NCI-H82 treated with DMSO at 0.1 percent for 48 hours (cell line): Measurements from ENCODE around the gene CUL3.
"Not testable (repeated sequence)": the region's sequence is repeated elsewhere in the genome, so short reads cannot be mapped to it uniquely, and the experiment has no call there.

Experiments
- DNase-seq: peaks from one replicate; lab custom pipeline; 2025; ENCODE audit not compliant: unreplicated experiment; lab: John Stamatoyannopoulos, UW

The CUL3 gene

DNA sequence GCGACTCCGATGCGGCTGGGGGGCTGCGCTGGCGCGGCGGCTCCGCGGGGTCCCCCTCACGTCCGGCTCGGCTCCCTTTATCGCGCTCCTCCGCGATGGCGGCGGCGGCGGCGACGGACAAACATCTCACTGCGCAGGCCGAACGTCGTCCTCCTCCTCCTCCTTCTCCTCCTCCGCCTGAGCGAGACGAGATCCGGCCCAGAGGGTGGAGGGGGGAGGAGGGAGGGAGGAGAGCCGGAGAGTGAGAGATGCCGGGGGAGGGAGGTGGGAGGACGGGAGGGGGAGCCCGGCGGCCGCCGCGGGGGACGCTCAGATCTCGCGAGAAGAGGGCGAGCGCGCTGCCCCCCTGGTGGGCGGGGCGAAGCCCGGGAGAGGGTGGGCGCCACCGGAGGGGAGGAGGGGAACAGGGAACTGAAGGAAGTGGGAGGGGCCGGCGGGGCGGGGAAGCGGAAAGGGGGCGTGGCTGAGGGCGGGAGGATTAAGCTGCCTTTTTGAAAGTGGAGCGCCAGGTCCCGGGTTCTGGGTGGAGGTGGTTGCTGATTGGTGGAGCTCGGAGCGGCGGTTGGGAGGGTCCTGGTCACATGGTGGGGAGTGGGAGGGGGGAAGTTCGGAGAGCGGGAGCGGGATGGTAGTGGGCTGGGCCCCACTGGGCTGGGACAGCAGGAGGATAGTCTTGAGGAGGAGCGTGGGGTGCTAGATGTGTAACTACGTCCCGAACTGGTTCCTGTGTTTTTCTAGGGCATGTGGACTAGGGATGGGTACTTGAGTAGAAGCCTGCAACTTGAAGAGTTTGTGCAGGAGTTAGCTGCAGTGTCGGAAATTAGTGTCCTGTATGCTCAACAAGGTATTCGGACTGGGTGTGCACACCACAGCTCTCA, at the start of gene CUL3:
TSS of gene CUL3 (minus strand) at position 153 of the 878 bp plus-strand sequence. CDS start 354 bp downstream, outside the sequence.
- peak; percentile 99 for DNase-seq

DNA sequence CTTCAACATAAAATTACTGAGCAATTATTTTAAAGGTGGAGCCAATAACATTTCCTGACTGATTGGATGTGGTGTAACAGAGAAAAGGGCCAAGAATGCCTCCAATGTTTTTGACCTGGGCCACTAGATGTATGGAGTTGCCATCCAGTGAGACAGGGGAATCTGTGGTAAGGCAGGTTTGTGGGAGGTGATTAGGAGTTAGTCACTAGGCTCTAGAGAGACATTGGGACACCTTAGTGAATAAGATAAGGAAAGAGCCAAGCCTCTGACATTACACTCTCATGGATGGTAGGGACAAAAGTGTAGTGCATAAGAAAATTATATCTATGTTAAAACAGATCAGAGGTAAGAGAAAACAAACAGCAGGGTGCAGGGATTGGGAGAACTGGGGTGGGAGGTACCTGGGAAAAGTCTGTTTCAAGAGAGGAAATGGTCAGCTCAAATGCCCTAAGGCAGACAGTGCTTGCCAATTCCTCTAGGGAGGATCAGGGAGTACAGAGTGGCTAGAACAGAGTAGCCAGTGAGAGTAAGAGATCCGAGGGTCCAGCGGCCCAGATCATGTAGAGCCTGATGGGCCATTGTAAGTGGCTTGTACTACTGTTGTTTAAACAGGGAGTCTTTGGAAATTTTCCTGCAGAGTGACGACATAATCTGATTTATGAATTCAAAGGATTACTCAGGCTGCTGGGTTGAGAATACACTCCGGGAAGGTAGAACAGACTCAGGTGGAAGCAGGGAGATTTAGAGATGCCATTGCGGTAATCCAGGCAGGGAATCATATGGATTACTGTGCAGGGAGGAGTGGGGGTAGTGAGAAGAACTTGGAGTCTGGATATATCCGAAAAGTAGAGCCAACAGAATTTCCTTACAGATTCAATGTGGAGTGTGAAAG, 45.7 kb upstream of the CUL3 start:
- peak; percentile 72 for DNase-seq

DNA sequence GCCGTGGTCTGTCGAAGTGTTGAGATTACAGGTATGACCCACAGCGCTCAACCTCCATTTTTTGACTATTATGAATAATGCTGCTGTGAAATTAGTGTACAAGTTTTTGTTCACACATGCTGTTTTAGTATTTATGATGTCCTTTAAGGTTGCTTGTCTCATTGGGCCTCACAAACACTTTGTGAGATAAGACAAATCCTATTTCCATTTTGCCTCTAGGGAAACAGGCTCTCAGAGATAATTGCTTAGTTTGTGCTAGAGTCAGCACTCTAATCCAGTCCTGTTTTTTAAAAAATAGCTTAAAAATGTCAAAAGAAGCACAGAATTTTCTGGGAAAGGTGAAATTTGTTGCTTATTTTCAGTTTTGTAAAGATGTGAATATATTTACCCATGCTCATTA, 43.3 kb upstream of the CUL3 start:
- no peak for DNase-seq

DNA sequence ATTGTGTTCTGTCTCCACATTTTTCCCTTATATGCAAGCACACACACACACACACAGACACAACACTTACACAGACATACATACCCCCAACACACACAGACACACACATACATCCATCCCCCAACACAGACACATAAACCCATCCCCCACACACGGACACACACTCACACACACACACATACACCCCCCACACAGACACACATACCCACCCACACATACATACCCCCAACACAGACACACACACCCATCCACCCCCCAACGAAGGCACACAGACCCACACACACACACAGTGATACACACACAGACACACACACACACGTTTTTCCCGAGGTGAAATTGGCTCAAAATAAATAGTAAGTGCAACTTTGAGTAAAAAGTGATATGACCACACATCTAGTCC, 41.6 kb upstream of the CUL3 start:
- DNase-seq: no peak

DNA sequence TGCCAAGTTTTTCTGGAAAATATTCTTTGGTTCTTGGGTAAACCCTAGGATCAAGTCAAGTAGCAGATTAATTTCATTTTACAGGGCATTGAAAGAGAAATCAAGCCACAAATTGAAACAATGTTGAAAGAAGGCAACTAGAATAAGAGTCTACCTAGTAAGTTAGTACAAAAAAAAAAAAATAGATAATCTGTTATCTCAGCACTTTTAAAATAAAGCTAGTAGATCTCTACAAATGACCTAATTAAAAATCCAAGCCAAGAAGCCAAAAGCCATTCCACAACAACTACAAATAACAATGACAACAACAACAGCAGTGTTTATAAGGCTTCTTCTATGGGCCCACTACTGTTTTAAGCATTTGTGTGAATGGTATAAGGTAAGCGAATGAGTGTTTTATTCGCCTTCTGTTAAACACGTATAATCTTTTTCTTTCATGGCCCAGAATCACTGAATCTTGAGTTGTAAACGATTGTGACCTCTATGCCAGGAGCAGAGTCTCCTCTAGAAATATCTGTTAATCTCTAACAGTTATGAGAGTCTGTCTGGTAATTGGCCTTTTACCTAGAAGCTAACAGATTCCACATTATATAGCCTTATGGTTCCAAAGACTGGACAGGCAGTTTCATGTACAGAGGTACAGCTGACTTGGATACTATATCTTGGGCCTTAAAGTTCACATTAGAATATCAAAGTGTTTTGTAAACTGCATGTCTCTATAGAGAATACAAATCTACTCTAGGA, 28.6 kb upstream of the CUL3 start:
- no peak for DNase-seq

DNA sequence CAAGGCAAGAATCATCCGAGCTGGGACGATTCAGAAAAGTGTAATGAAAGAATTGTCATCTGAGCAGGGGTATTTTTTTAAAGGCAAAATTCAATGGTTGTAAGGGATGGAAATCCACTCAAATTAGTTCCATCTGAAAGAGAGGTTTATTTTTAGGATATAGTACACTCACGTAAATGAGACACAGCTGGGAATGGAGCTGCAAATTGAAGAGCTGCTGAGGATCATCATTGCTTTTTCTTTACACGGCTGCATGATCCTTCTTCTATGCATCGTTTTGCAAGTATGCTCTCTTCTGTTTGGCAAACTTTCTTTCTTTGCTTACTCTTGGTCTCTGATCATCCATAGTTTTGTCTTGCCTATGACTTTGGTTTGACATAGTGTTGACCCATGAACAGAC, 27.4 kb upstream of the CUL3 start:
- no peak for DNase-seq

DNA sequence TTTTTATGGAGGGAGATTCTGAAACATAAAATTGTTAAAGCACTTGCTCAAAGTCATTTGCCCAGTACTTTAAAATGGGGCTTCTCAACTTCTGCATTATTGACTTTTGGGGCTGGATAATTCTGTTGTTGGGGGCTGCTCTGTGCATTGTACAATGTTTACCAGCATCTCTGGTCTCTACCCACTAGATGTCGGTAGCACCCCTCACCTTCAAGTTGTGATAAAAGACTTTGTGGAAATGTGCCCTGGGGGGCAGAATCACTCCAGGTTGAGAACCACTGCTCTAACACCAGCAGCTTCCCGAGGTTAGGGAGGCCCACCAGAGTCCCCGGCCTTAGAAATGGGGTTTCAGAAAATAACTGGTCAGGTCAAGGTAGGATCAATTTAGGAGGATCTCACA, 26.8 kb upstream of the CUL3 start:
- DNase-seq: no peak

DNA sequence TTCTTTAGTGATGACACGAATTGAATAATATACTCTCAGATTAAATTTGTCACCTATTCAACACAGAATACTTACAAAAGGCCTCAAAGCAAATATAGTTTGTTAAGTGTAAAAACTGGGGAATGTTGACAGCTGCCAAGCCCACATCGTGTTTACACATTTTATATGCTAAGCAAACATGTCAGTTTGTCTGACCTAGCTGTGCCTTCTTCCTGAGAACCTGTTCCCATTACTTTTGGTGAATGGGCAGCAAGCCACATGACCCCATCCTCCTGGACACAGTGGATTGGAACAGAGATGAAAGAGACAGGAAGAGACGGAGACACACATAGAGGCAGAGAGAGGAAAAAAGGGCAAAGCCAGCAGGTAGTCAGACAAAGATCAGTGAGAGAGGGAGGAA, 22.9 kb upstream of the CUL3 start:
- DNase-seq: no peak

DNA sequence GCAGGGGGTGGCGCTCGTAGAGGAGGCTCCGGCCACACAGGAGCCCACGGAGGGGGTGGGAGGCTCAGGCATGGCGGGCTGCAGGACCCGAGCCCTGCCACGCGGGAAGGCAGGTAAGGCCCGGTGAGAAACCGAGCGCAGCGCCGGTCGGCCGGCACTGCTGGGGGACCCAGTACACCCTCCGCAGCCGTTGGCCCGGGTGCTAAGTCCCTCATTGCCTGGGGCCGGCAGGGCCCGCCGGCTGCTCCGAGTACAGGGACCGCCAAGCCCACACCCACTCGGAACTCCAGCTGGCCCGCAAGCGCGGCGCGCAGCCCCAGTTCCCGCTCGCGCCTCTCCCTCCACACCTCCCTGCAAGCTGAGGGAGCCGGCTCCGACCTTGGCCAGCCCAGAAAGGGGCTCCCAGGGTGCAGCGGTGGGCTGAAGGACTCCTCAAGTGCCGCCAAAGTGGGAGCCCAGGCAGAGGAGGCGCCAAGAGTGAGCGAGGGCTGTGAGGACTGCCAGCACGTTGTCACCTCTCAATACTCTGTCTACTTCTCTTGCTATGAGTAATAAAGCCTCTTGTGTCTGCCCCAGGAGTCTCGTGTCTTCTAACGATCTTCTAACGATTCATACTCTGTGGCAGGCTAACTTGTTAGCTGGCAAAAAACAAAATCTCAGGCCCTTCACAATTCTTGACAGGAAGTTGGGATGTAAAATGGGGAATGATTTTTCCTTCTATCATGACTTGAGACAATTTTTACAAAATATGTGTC, 18.8 kb upstream of the CUL3 start:
- not testable (repeated sequence) for DNase-seq

DNA sequence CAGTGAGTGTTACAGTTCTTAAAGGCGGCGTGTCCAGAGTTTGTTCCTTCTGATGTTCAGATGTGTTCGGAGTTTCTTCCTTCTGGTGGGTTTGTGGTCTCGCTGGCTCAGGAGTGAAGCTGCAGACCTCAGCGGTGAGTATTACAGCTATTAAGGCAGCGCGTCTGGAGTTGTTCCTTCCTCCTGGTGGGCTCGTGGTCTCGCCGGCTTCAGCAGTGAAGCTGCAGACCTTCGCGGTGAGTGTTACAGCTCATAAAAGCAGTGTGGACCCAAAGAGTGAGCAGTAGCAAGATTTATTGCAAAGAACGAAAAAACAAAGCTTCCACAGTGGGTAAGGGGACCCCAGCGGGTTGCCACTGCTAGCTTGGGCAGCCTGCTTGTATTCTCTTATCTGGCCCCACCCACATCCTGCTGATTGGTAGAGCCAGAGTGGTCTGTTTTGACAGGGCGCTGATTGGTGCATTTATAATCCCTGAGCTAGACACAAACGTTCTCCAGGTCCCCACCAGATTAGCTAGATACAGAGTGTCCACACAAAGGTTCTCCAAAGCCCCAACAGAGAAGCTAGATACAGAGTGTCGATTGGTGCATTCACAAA, 17.7 kb upstream of the CUL3 start:
- not testable (repeated sequence) for DNase-seq

DNA sequence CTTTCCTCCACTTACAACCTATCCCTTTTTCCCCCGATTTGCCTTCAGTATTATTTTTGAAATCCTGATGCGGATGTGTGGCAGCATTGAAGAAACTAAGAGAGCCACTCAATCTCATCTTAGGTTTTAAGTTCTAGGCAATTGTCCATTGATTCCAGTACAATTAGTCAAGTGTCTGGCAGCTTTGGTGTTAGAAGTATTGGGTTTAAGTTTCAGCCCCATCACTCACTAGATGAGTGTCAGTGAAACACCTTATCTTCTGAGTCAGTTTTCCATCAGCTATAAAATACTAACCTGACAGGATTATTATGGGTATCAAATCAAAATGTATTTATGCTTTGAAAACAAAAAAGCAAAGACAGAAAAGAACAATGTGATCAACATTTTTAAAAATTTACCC, 16.8 kb upstream of the CUL3 start:
- DNase-seq: no peak

DNA sequence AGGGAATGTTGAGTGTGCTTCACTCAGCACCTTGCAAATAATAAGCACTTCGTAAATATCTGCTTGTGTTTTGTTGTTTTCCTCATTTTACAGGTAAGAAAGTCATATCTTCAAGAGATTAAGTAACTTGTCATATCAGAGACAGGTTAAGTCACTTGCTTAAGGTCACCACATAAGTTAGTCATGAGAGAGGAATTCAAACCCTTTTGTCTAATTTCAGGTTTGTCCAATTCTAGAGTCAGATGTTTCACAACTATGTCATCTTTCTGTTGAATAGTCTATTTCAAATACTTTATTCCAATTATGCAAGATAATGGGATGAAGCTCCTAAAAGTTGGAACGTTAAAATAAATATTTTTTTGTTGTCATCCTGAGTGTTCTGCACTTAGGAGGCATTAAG, 13.5 kb upstream of the CUL3 start:
- no peak for DNase-seq

DNA sequence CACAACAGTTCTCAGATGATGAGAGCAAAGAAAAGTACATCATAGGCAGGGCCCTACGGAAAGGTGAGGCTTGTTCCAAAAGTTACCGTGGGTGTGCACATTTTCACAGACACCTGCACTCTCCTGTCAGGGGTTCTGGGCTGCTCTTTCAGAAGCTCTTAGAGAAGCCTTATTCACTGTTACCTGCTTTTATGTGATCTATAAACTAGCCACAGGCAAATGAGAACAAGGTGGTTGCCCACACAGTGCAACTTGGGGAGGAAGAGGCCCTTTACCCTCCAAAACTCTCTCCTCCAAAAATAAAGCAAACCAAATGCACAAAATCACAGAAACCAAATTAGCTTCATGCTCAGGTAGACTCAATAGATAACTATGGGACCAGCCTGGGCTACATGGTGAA, 11.1 kb upstream of the CUL3 start:
- DNase-seq: no peak

DNA sequence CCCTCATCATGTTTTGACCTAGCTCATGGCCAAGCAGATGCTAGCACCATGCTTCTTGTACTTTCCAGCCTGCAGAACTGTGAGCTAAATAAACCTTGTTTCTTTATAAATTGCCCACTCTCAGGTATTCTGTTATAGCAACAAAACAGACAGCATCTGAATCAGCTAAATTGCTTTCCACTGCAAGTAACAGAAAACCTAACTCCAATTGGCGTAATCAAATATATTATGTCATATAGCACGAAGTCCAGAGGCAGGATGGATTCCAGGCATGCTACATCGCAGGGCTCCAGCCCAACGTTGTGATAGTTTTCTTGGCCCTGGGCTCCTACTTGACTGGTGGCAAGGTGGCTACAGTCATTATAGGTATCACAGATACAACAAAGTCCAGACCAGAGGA, 10.4 kb upstream of the CUL3 start:
- no peak for DNase-seq

DNA sequence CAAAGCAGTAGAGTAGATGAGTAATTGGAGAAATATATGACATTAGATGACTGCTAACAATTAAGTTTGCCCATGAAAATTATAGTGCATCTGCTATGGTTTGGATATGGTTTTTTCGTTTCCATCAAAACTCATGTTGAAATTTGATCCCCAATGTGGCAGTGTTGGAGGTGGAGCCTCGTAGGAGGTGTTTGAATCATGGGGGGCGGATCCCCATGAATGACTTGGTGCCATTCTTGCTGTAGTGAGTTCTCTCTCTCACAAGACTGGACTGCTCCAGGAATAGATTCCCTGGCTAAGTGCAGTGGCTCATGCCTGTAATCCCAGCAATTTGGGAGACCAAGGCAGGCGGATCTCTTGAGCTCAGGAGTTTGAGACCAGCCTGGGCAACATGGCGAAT, 9.7 kb upstream of the CUL3 start:
- no peak for DNase-seq

DNA sequence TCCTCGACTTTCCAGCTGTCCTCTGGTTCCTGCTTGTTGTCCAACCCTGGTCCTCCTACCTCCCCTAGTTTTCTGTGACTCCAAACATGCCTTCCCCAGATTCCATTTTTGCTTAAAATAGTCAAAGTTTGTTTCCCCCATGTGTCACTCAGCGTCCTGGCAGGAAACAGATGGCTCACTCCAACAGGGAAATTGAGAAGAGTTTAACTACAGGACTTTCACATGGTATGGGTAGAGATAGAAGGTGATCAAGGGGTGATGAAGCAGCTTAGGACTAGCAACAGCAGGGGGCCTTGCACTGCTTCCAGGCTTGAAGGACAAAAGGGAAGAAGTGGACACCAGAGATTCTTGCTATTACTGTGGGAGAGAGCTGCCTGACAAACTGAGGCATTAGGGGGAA, 6.1 kb upstream of the CUL3 start:
- no peak for DNase-seq

DNA sequence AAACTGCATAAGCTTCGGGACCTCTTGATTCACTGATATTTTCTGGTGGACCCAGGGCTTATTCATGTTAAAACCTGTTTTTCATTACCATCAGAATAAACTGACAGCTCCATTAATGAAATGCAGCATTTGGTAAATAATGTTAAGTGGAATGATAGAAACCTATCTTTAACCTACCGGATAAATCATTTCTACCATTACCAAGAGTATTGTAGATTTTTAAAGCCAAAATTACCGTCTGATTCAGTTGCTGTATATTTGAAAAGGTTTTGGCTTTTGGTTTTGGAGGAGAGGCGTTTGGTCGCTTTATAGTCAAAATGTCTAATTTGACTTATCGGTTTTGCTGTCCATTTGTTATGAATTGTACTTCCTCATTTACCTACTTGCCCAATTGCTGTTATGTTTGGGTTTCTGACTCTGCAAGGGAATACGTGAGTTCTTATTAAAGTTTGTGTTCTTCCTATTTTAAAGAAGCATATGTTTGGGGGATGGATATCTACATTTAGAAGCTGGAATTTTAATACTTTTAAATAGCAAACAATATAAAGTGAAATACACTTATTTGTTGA, 1.0 kb upstream of the CUL3 start:
- no peak for DNase-seq

DNA sequence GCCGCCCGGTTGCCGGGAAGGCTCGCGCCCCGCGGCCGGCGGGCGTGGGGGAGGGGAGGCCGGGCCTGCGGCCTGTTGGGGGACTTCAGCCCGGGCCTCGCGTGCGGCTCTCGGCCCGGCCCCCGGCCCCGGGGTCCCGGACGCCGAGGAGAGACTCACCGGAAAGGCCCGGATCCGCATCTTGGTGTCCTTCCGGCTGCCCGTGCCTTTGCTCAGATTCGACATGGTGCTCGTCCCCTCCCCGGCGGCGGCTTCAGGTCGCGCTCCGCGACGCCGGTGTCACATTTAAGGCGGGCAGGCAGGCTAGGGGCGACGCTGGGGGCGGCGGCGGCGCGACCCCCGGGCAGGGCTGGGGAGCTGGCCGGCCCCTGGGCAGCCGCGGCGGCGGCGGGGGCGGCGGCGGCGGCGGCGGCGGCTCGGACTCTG, 365 bp downstream of the CUL3 start:
- DNase-seq: no peak

DNA sequence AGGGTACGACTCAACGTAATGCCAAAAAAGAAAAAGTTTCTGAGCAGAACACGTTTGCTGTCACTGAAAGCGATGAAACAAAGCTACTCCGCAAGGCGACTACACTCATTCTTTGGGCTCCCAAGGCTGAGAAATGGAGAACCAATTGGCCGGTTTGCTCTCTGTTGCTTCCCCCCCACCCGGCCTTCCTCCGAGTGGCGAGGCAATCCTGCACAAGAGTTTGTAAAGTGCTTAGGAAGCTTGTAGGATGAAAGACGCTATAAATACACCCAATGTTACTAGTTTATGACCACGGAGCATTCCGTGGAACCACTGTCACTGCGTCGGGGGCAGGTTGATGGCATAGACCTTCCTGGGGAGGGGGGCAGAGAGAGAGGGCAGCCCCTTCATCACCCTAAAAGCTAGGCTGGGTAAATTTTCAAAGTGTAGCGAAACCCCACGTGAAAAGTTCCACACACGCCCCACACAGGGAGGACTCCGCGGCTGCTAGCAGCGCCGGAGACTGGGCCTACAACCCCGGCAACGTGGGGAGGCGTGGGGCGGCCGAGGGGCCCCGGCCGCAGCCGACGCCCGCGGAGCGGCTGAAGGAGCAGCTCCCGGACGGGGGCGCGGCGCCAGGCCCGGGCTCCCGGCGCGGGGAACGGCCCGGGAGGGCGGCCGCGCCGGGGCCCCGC, 915 bp downstream of the CUL3 start:
- DNase-seq: no peak
